Thyroid gland (tissue), 4 donors: ENCODE results near the gene PDXDC1. TPM values are rescaled to one million over a fixed set of nuclear protein-coding genes. Genes with fewer than 3 reads are reported as not detected.

Experiments
- DNase-seq, 2 donors: peaks; one replicate each; pipeline ENCODE4 v3.0.0-alpha.2; 2019
- H3K27ac ChIP-seq, 3 donors: fragments of 200-600 bp; sonication (generic); 1 replicate in 2 of 3; 2 replicates in 1 of 3; pipeline ENCODE4 v1.5.1; 2016 to 2019; ENCODE audit warnings: mild to moderate bottlenecking in 1 of 3, moderate library complexity in 1 of 3
- H3K27me3 ChIP-seq: fragments of 200-600 bp; sonication (generic); one replicate; pipeline ENCODE4 v1.5.1; 2019
- H3K36me3 ChIP-seq, 2 donors: fragments of 200-600 bp; sonication (generic); one replicate each; pipeline ENCODE4 v1.5.1; 2016 to 2019
- H3K4me1 ChIP-seq, 2 donors: fragments of 200-600 bp; sonication (generic); one replicate each; pipeline ENCODE4 v1.5.1; 2017 to 2019
- H3K4me3 ChIP-seq, 3 donors: fragments of 200-600 bp; sonication (generic); replicated peaks in 1 of 3; 1 replicate in 2 of 3; 2 replicates in 1 of 3; pipeline ENCODE4 v1.5.1; 2016; ENCODE audit warnings: mild to moderate bottlenecking in 1 of 3
- H3K9me3 ChIP-seq: fragments of 200-600 bp; sonication (generic); one replicate; pipeline ENCODE4 v1.5.1; 2017
- CTCF ChIP-seq, 6 experiments: fragments of 200-600 bp in 3 of 6; fragments of 450-650 bp in 3 of 6; sonication (generic) in 3 of 6; IDR thresholded peaks; one replicate each; pipeline ENCODE4 v1.5.1; 2016 to 2019; ENCODE audit warnings: antibody characterized with exemption in 6 of 6, mild to moderate bottlenecking in 2 of 6, inconsistent platforms in 1 of 6, moderate library complexity in 1 of 6
- POLR2A ChIP-seq, 2 donors: fragments of 450-650 bp; IDR thresholded peaks; one replicate each; pipeline ENCODE4 v1.6.1; 2017; ENCODE audit warnings: antibody characterized with exemption in 2 of 2, mild to moderate bottlenecking in 2 of 2, moderate library complexity in 1 of 2
- WGBS, 2 donors: methylation state at CpG; one replicate each; pipeline ENCODE4 v1.1.5; 2017; 5-methylcytosine and 5-hydroxymethylcytosine counted together
- intact Hi-C: fragments of 100-400 bp; cut with DNase I; formaldehyde crosslinking; loops from one replicate; pipeline ENCODE4 v1.15.1; 2023
- total RNA-seq, 4 donors: library from RNA; depleted of rRNA; stranded (reverse); fragments of >200 nt; gene quantifications; one replicate each; pipeline ENCODE4 v1.2.3, GENCODE V29; 2016

Gene PDXDC1
- total RNA-seq, 4 donors from 2014 or later = 80.5 to 172 (median 117) TPM

GRCh38 chr16:14955546-14956231 lies 19.1 kb upstream of the PDXDC1 start:
- no peak overlapping the region for H3K4me3 ChIP-seq
- no peaks in the 10 kb centered on the region for H3K27me3 ChIP-seq
- intact Hi-C loops = no loop called here
- TF ChIP-seq POLR2A (IDR thresholded peaks at IDR 0.05) (no peak), CTCF (IDR thresholded peaks at IDR 0.05) (no peak)
- H3K9me3 ChIP-seq = no peaks in the 10 kb centered on the region
- WGBS, 2 donors = 94 to 96% methylated on average over 16 of the region's 16 CpGs
- peak in 1 of 2 donors; percentile 11 for DNase-seq
- H3K36me3 ChIP-seq = no peaks in the 10 kb centered on the region
- no peak overlapping the region for H3K27ac ChIP-seq
- H3K4me1 ChIP-seq = peaks cover 0 to 4% of the 10 kb centered on the region in 2 donors

GRCh38 chr16:14957576-14958322 lies 17.1 kb upstream of the PDXDC1 start:
- no peaks in the 10 kb centered on the region for H3K27me3 ChIP-seq
- no peak for TF ChIP-seq CTCF (IDR thresholded peaks at IDR 0.05)
- no peak for TF ChIP-seq POLR2A (IDR thresholded peaks at IDR 0.05)
- no peaks in the 10 kb centered on the region for H3K36me3 ChIP-seq
- no peak overlapping the region for H3K4me3 ChIP-seq
- no peak for DNase-seq
- H3K27ac ChIP-seq = no peak overlapping the region
- no peaks in the 10 kb centered on the region for H3K9me3 ChIP-seq
- 95% methylated on average over 28 of the region's 28 CpGs for WGBS, 2 donors
- intact Hi-C loops = no loop called here
- peaks cover 0 to 15% of the 10 kb centered on the region in 2 donors for H3K4me1 ChIP-seq

- H3K4me3 ChIP-seq = no peak overlapping the region
- intact Hi-C loops = no loop called here
- no peak for DNase-seq
- H3K27me3 ChIP-seq = no peaks in the 10 kb centered on the region
- TF ChIP-seq POLR2A (IDR thresholded peaks at IDR 0.05) = no peak
- TF ChIP-seq CTCF (IDR thresholded peaks at IDR 0.05) = no peak
- H3K27ac ChIP-seq = no peak overlapping the region
- no peaks in the 10 kb centered on the region for H3K9me3 ChIP-seq
- 96% methylated on average over 4 of the region's 4 CpGs for WGBS, 2 donors
- H3K4me1 ChIP-seq = peaks cover 0 to 15% of the 10 kb centered on the region in 2 donors
- no peaks in the 10 kb centered on the region for H3K36me3 ChIP-seq
These were observed 16.6 kb upstream of the PDXDC1 start for GRCh38 chr16:14958323-14958600.

- no peaks in the 10 kb centered on the region for H3K36me3 ChIP-seq
- intact Hi-C loops = no loop called here
- no peaks in the 10 kb centered on the region for H3K9me3 ChIP-seq
- no peak overlapping the region for H3K27ac ChIP-seq
- no peak for DNase-seq
- WGBS, 2 donors = 83 to 86% methylated on average over 7 of the region's 7 CpGs
- peaks cover 0 to 15% of the 10 kb centered on the region in 2 donors for H3K4me1 ChIP-seq
- no peak for TF ChIP-seq POLR2A (IDR thresholded peaks at IDR 0.05)
- TF ChIP-seq CTCF (IDR thresholded peaks at IDR 0.05) = no peak
- no peak overlapping the region for H3K4me3 ChIP-seq
- H3K27me3 ChIP-seq = no peaks in the 10 kb centered on the region
These were observed 15.9 kb upstream of the PDXDC1 start for GRCh38 chr16:14958970-14959369.
